Endometrial microvascular endothelial cells (primary cell): ENCODE measurements around the gene NAAA. TPM values are rescaled to one million over a fixed set of nuclear protein-coding genes. Genes with fewer than 3 reads are reported as not detected.
"Not testable (repeated sequence)": the region's sequence is repeated elsewhere in the genome, so short reads cannot be mapped to it uniquely, and the experiment has no call there.

ENCODE experiments used
- in situ Hi-C: cut with HindIII; loops from 2 replicates; pipeline ENCODE4 v1.10.0; 2017; ENCODE audit warnings: low sequenced_read_pairs, low pct_unique_long_range_greater_than_20kb; ENCODE audit errors: inconsistent ontology term
- total RNA-seq: library from RNA; depleted of rRNA; stranded (reverse); fragments of >200 nt; gene quantifications from one replicate; pipeline ENCODE4 v1.2.3, GENCODE V29; 2015; ENCODE audit errors: inconsistent ontology term

The NAAA gene
- total RNA-seq, 1 donor from 2014 or later: 122 TPM

DNA sequence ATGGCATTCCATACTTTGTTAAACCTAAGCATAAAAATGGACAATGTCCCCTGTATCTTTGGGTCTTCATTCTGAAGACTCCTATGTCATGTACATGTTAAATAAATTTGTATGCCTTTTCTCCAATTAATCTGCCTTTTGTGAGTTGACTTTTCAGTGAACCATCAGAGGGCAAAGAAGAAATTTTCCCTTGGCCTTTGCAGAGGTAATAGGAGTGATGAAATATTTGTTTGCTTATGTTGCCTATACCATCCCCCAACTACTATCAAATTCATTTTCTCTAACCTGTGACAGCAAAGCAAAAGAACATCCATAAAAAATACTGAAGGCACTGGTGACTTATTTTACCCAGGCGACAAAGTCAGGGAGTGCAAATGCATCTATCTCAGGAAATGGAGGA lies 18.2 kb downstream of the NAAA start:
- in situ Hi-C loops: no loop called here

DNA sequence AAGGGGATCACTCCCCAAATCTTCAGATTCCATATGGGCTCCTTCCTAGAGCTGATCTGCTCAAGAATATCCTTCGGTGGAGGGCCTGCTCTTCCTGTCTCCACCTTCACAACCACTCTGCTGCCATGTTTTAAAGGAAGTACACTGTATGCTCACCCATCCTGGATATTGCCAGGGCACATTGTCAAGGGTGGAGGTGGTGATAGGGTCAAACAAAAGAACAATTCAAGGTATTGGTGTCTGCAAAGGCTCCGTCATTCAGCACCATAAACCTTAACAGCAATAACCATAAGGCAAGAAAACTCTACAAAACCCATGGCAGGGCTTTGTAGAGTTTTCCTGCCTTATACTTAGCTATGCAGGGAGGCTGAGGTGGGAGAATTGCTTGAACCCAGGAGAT lies 18.9 kb downstream of the NAAA start:
- in situ Hi-C loops: no loop called here

DNA sequence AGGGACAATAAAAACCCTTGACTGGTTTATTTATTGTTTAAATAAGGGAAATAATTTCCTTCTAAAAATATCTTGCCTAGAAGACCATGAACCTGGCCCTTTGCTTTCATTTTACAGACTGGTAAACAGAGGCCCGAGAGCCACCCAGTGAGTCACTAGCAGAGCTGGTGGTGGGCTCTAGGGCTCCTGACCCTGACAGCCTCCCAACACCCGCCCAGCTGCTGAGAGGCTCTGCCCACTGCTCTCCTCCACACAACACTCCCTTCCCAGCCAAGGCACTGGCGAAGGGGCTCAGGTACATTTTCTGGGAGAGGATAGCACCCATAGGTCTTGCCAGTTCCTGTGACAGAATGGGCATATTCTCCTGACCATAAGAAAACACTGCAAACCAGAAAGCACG lies 20.5 kb downstream of the NAAA start:
- in situ Hi-C loops: no loop called here

DNA sequence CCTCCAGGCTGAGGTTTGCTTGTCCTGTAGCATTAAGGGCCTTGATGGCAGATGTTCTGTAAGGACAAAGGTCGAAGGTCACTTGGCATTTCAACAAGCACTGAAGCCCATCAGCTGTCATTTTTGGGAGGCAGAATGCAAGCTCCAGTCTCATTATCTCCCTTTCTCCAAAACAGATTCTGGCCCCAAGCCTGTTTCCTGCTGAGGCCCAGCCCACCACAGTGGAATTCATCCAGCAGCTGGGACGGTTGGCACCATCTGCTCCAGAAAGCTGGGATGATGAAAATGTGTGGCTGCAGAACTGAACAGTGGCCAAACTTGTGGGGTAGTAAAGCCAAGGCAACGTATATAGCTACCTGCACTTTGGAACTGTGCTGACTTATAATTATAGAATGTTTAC lies 20.9 kb downstream of the NAAA start:
- in situ Hi-C loops: no loop called here

DNA sequence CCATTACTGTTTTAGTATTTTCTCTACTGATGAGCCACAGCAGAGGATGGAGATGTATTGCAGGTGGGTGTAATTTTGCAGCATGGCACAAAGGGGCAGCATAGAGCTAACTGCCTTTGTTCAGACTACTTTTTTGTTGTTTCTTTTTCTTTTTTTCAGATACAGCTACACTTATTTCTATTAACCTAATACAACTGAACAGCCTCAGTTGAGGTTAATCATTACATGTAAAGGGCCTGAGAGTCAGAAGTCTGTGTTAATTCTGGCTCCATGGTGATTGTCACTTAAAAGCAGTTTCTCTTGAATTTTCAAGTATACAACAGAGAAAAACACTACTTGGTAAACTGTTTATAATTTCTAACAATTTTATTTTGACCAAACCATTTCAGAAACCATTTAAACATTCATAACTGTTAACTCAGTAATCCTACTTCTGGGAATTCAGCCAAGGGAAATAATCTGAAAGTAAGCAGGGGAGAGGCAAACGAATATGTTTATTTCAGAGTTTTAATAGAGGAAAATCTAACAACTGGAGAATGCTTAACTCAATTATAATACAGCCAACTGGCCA lies 24.6 kb downstream of the NAAA start:
- in situ Hi-C loops: no loop called here

DNA sequence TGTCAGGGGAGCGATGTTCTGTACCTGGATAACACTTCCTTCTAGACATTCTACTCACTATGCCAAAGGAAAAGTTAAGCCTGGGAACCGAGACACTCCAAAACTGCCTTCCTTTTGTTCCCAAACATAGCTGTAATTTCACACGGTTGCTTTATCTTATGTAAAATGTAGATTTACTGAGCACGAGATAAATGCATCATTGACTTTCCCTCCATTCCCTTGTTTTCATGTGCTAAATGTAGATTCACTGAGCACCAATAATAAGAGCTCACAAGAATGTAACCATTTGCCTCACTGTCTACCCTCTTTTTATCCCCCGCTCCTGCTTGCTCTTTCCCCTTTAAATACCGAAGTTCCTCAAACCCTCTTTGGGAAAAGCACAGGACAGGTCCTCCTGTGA lies 27.8 kb downstream of the NAAA start:
- in situ Hi-C loops: no loop called here

DNA sequence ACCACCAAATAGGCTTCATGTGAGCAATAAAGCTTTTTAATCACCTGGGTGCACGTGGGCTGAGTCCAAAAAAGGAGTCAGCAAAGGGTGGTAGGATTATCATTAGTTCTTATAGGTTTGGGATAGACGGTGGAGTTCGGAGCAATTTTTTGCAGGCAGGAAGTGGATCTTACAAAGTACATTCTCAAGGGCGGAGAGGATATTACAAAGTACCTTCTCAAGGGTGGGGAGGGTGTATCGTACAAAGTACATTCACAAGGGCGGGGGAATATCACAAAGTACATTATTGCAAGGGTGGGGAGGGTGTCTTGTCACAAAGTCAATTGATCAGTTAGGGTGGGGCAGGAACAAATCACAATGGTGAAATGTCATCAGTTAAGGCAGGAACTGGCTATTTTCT lies 30.0 kb downstream of the NAAA start:
- in situ Hi-C loops: not testable (repeated sequence)

DNA sequence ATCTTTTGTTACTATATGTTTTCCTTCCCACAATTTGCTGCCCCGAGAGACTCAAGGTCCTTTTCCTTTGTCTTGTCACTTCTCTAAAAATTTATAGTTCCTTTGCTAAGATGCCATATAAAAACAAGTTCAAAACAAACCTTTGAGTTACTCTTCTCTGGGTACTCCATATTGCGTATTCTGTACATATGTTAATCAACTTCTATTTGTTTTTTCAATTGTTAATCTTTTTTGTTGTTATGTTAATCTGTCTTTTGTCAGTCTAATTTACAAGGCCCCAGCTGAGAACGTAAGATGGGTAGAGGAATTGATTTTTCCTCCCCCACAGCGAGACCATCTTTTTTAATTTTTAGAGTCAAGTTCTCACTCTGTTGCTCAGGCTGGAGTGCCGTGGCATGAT lies 31.4 kb downstream of the NAAA start:
- in situ Hi-C loops: no loop called here

DNA sequence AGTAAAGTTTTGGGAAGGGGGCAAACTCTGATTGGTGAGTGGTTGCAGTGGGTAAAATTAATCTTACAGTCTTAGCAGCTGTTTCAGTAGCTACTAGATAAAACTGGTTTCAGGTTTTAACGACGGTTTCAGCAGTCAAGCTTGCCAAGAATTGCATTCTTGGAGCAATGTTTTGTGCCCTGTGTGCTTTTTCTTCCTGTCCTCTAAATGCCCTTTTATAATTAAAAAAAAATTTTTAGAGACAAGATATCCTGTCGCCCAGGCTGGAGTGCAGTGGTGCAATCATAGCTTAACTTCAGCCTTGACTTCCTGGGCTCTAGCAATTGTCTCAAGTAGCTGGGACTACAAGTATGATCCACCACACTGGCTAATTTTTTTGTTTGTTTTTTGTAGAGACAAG lies 32.3 kb downstream of the NAAA start:
- in situ Hi-C loops: no loop called here

DNA sequence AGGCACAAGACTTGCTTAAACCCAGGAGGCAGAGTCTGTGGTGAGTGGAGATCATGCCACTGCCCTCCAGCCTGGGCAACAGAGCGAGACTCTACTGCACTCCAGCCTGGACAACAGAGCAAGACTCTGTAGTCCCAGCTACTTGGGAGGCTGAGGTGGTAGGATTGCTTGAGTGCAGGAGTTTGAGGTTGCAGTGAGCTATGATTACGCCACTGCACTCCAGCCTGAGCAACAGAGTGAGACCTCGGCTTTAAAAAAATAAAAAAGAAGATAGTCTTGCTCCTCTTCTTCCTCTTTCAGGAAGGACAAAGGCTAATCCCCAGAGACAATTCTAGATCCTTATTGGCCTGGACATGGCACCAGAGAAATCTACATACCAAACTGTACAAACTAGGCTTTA lies 32.8 kb downstream of the NAAA start:
- in situ Hi-C loops: no loop called here

DNA sequence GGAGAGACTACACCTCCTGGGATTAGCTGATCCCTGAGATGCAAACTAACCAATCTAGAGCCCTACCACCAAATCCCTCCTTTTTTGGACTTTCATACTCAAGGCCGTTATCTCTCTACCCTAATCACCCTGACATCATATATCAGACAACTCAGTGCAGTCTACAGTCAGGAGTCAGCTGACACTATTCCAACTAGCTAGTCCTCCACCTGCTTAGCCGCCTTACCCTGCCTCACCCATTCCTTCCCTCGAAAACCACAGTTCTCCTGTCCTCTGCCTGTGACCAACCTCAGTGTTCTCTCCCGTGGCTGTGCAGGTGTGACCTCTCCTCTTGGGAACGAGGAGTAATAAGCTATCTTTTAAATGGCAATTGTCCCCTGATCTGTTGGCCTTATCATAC lies 36.7 kb downstream of the NAAA start:
- in situ Hi-C loops: no loop called here

DNA sequence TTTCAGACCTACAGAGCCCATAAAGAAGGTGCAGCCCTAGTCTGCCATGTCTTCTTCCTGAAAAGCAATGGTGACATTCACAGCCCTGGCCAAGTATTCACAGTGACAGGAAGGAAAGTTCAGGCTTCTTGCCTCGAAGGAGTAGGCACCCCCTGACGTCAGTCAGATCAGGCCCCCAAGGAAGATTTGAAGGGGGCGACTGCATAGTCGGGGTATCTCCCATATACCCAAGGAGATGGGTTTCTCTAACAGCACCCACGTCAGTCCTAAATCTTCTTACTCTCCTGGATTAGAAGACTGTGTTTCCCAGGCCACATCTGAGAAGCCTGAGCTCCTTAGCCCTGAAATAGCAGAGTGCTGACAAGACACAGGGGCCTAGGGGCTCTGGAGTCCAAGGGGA lies 38.5 kb downstream of the NAAA start, which contains the start of gene PPEF2:
PPEF2 (minus strand) TSS at position 101 of the 400 bp plus-strand sequence. CDS start 6,127 bp downstream, outside the sequence.
- in situ Hi-C loops: no loop called here

DNA sequence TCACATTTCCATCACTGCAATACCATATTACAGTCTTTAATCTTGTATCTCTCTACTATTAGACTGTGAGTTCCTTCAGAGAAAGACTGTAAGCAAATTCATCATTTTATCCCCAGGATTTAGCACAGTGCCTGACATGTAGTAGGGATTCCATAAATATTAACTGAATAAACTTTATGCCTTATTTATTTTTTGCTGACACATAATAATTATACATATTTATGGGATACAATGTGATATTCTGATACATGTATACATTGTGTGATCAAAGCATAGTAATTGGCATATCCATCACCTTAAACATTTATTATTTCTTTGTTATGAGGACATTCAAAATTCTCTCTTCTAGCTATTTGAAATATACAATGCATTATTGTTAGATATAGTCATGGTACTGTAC lies 42.3 kb downstream of the NAAA start:
- in situ Hi-C loops: no loop called here

DNA sequence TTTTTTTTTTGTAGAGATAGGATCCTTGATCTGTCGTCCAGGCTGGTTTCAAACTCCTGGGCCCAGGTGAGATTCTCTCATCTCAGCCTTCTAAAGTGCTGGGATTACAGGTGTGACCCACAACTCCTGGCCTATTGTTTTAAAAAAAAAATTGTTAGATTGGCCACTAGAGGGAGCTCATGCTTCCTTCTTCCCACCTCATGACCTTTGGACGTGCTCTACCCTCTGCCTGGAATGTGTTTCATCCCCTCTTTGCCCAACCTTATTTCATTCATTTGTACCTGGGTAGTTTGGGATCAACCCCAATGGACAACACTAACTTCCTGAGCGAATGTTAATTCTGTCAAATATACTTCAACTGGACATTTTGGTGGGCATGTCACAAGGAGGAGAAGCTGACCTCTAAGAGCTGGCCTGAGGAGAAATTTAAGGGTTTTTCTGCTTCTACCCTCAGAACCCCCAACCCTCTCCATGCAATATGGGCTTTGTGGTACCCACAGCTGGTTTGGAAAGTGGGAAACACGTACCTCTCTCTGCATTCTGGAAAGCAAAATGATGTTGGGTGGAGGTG lies 45.0 kb downstream of the NAAA start:
- in situ Hi-C loops: no loop called here

DNA sequence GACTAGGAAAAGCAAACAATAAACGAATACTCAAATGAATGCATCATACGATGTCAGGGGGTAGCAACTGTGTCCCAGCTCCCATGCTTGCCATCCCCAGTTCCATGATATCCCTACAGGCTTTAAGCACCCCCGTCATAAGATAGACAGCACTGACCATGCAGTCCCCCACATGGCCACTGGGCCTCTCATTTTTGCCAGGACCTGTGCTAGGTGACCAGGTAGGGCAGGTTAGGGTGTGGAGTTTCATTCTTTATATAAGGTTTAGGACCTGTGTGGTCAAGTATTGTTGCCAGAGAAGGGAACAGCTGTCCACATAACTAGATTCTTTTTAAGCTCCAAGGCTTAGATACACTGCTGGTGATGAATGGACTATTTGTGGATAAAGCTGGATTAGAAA lies 48.3 kb downstream of the NAAA start:
- in situ Hi-C loops: no loop called here

DNA sequence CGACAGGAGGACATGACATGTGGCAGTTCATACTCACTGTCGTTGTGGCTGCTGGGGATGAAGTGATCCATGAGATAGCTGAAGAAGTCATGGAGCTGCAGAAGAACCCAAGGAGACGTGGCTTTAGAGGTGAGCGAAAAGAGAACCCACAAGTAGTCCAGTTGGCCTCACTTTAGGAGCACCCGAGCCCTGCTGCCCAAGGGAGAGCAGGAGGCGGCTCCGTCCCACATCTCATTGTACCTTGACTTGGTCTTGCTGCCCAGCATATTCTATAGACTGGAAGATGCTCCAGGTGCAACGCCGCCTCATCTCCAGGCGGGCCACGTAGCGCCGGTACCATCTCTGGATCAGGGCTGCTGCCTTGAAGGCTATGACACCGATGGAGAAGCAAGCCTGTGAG lies 49.2 kb downstream of the NAAA start:
- in situ Hi-C loops: no loop called here

DNA sequence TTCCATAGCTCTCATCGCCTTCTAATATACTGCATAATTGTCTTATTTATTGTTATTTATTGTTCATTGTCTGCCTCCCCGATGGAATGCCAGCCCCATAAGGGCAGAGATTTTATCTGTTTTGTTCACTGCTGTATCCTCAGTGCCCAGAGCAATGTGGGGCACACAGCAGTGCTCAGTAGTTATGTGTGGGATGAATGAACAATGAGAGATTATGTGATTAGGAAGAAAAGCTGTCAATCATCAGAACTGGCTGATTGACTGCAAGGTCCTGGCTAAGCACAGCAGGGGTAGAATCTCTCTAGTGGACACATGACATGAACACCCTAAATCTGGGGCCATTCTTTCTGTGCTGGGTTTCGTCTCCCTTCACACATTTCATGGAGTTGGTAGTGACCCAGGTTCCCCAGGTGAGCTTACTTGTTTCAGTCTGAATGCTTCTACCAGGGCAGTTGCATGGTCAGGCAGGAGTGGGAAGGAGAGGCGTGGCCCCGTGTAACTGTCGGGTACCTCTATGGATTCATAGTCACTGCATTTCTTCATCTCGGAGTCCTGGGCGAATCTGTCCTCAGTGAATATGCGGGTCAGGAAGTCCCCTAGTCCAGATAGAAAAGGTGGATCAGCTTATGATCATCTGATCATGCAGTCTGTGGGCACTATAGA lies 51.1 kb downstream of the NAAA start:
- in situ Hi-C loops: no loop called here

DNA sequence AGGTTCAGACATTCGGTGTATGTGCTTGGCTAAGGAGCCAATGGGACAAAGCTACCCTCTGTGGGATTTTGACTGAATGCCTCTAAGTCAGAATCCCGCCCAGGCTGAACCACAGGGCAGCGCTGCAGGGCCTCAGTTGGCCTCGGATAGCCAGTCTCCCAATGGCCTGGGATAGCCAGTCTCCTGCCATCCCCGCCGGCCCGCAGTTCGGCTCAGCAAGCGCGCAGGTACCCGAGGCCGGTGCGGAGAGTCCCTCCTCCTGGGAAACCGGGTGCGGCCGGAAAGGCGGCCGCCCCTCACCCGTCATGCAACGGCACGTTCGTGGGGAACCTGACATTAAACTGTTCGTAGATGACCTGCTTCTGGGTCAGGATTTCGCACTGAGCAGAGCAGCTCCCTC lies 54.7 kb downstream of the NAAA start:
- in situ Hi-C loops: no loop called here

DNA sequence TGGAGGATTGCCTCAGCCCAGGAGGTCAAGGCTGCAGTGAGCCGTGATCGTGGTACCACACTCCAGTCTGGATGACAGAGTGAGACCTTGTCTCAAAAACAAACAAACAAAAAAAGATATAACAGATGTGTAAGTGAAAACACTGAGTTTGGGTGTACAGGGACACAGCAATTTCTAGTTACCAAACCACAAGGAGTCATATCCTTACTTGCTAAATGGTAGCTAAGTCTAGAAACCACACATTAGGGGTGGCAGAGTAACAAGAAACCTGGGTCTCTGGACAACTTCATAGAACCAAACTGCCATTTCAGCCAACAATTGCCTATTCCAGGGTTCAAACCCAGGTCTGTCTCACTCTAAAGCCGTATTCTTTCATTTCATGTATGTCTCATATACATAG lies 59.3 kb downstream of the NAAA start:
- in situ Hi-C loops: no loop called here

DNA sequence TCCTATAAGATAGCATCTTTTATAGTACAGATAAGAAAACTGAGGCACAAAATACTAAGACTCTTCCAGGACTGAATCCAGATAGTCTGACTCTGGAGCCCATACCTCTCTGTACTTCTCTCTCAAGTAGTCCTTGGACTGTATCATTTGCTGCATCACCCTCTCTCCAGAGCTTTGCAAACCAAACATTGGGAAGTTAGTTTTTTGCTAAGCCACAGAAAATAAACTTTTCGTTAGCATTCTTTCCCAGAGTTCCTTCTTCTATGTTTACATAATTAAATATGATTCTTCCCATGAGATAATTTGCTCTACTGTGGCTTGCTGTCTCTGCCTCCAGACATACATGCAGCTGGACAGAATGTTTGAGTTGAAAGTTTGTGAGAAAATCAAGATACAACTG lies 60.5 kb downstream of the NAAA start:
- in situ Hi-C loops: no loop called here
